Astrocyte of the cerebellum (primary cell): Measurements from ENCODE around the gene SPOCK1.

Experiments used
- DNase-seq: peaks from one replicate; pipeline ENCODE4 v3.0.0-alpha.2; 2011; ENCODE audit warnings: low read depth
- H3K4me3 ChIP-seq: 2 replicates; pipeline ENCODE4 v1.5.1; 2011; ENCODE audit warnings: mild to moderate bottlenecking, low read depth, low read length, moderate library complexity
- CTCF ChIP-seq: IDR thresholded peaks from 2 replicates; pipeline ENCODE4 v1.5.1; 2012; ENCODE audit warnings: low read length, low read depth, moderate library complexity, mild to moderate bottlenecking; ENCODE audit errors: missing control alignments
- in situ Hi-C: cut with HindIII; loops from 2 replicates; pipeline ENCODE4 v1.10.0; 2017; ENCODE audit warnings: low sequenced_read_pairs

Gene SPOCK1

GRCh38 chr5:137206030-137206715 is 293.0 kb downstream of the SPOCK1 start:
- no peak for TF ChIP-seq CTCF
- DNase-seq: peak; percentile 55
- H3K4me3 ChIP-seq: no peak overlapping the region
- in situ Hi-C loops: no loop called here

- DNase-seq: no peak
- no peak for TF ChIP-seq CTCF
- in situ Hi-C loops: no loop called here
- no peak overlapping the region for H3K4me3 ChIP-seq
These were observed 293.7 kb downstream of the SPOCK1 start for GRCh38 chr5:137205231-137206027.

GRCh38 chr5:137203011-137203632 is 296.0 kb downstream of the SPOCK1 start:
- in situ Hi-C loops: no loop called here
- H3K4me3 ChIP-seq: no peak overlapping the region
- no peak for DNase-seq
- no peak for TF ChIP-seq CTCF

- TF ChIP-seq CTCF: peak; percentile 34
- DNase-seq: no peak
- in situ Hi-C loops: no loop called here
- H3K4me3 ChIP-seq: no peak overlapping the region
These were observed 297.2 kb downstream of the SPOCK1 start for GRCh38 chr5:137201876-137202275.

GRCh38 chr5:137200906-137201700 is 298.0 kb downstream of the SPOCK1 start:
- in situ Hi-C loops: no loop called here
- no peak for TF ChIP-seq CTCF
- no peak for DNase-seq
- no peak overlapping the region for H3K4me3 ChIP-seq

GRCh38 chr5:137199966-137200365 is 299.2 kb downstream of the SPOCK1 start:
- peak; percentile 11 for TF ChIP-seq CTCF
- no peak for DNase-seq
- H3K4me3 ChIP-seq: no peak overlapping the region
- in situ Hi-C loops: no loop called here
